Ovary (tissue), 9 donors: Measurements from ENCODE around the gene INPP5E. TPM values are rescaled to one million over a fixed set of nuclear protein-coding genes. Genes with fewer than 3 reads are reported as not detected.

Experiments used
- DNase-seq, 5 donors: peaks; one replicate each; pipeline ENCODE4 v3.0.0-alpha.2; 2019 to 2020
- H3K27ac ChIP-seq, 2 donors: fragments of 200-600 bp; one replicate each; pipeline versions ENCODE4 v1.5.1 to v1.8.0; 2019 to 2022
- H3K27me3 ChIP-seq: fragments of 200-600 bp; one replicate; pipeline ENCODE4 v1.8.0; 2022
- H3K36me3 ChIP-seq: fragments of 200-600 bp; sonication (generic); one replicate; pipeline ENCODE4 v1.5.1; 2019
- H3K4me1 ChIP-seq: one replicate; pipeline ENCODE4 v1.8.1; 2013; ENCODE audit warnings: mild to moderate bottlenecking, moderate library complexity; ENCODE audit not compliant: insufficient read depth
- H3K4me3 ChIP-seq: fragments of 200-600 bp; sonication (generic); one replicate; pipeline ENCODE4 v1.5.1; 2017
- H3K9me3 ChIP-seq, 2 donors: fragments of 200-600 bp in 1 of 2; sonication (generic) in 1 of 2; one replicate each; pipeline versions ENCODE4 v1.5.1 to v1.8.1; 2013 to 2019; ENCODE audit warnings: mild to moderate bottlenecking in 1 of 2, moderate library complexity in 1 of 2
- EP300 ChIP-seq: sonication (generic); formaldehyde crosslinking; IDR thresholded peaks from one replicate; pipeline ENCODE4 v1.6.1; 2017; ENCODE audit warnings: antibody characterized with exemption
- POLR2A ChIP-seq: fragments of 450-650 bp; IDR thresholded peaks from one replicate; pipeline ENCODE4 v1.6.1; 2017; ENCODE audit warnings: antibody characterized with exemption, mild to moderate bottlenecking, moderate library complexity
- WGBS, 3 donors: extraction: QIAGEN DNeasy Blood & Tissue Kit in 1 of 3; methylation state at CpG; one replicate each; pipeline versions ENCODE4 v1.1.5 to v1.1.7; 2013 to 2017; 5-methylcytosine and 5-hydroxymethylcytosine counted together
- intact Hi-C, 4 donors: fragments of 100-400 bp; cut with DNase I; formaldehyde crosslinking; loops; one replicate each; pipeline versions ENCODE4 v1.11.0 to v1.15.1; 2022 to 2023
- polyA plus RNA-seq, 2 donors: library from polyadenylated mRNA; stranded (reverse); fragments of 200-250 nt in 1 of 2; fragments of 350-450 nt in 1 of 2; fragmentation: Illumina TruSeq in 1 of 2; extraction: RNeasy Lipid Tissue Mini Kit (QIAGEN cat#74804) in 1 of 2; gene quantifications; one replicate each; pipeline ENCODE4 v1.2.3, GENCODE V29; 2013 to 2014
- total RNA-seq, 7 donors: library from RNA; depleted of rRNA in 2 of 7; stranded (reverse); fragments of >200 nt in 2 of 7; fragmentation: NEBNext Ultra II Directional in 3 of 7; extraction: Animal tissue kit (Norgen Biotek cat#: 25700) in 3 of 7; gene quantifications; one replicate each; pipeline versions ENCODE4 v1.1.0 to v1.2.4, GENCODE V29; 2016 to 2023
- TF ChIP-seq, protein P1 (sequence below), 3 donors: fragments of 450-650 bp in 2 of 3; fragments of 200-600 bp in 1 of 3; IDR thresholded peaks; one replicate each; pipeline versions ENCODE4 v1.5.1 to v1.8.0; 2016 to 2022; ENCODE audit warnings: antibody characterized with exemption in 3 of 3, mild to moderate bottlenecking in 1 of 3
- donor health status: DM: no; HTN: no; CAD: no; lungs with moderate emphysema.
- donor health status: DM: no; HTN: no; CAD: no.
- donor health status: Bipolar disorder and iron deficiency.
- donor health status: DM: yes; HTN: yes; CAD: no.
- donor health status: DM: no; HTN: no; CAD: no.
- donor health status: DM: yes; HTN: yes; CAD: no.

Gene INPP5E
- total and polyA plus RNA-seq, 9 donors: 3.4 to 18.5 (median 15.0) TPM

DNA sequence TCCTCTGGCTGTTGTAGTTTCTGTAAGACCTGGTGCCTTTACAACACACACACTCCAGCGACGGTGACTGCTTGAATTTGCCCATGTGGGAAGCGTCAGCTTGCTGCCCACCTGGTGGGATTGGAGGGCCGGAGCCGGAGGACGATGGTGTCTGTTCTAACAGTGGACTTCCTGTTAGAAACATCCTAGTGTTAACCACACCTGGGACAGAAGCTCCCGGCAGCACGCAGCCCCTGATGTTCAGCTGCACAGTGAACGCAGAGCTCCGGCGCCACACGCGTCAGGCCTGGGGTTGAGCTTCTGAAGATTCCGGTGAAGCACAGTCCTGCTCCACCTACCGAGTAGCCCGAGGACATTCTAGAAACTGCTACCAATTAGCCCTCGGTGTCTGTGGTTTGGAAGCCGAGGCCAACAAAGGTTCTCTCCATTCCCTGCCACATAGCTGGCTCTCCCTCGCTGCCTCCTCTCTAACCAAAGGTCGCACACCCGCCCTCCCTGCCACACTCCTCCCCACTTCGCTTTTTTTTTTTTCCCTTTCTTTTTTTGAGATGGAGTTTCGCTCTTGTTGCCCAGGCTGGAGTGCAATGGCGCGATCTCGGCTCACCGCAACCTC, 14.8 kb downstream of the INPP5E start:
- no peak overlapping the region for H3K27ac ChIP-seq
- no peaks in the 10 kb centered on the region for H3K27me3 ChIP-seq
- TF ChIP-seq, protein P1, sequence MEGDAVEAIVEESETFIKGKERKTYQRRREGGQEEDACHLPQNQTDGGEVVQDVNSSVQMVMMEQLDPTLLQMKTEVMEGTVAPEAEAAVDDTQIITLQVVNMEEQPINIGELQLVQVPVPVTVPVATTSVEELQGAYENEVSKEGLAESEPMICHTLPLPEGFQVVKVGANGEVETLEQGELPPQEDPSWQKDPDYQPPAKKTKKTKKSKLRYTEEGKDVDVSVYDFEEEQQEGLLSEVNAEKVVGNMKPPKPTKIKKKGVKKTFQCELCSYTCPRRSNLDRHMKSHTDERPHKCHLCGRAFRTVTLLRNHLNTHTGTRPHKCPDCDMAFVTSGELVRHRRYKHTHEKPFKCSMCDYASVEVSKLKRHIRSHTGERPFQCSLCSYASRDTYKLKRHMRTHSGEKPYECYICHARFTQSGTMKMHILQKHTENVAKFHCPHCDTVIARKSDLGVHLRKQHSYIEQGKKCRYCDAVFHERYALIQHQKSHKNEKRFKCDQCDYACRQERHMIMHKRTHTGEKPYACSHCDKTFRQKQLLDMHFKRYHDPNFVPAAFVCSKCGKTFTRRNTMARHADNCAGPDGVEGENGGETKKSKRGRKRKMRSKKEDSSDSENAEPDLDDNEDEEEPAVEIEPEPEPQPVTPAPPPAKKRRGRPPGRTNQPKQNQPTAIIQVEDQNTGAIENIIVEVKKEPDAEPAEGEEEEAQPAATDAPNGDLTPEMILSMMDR (IDR thresholded peaks at IDR 0.05): no peak
- TF ChIP-seq POLR2A (no peak), EP300 (no peak)
- H3K9me3 ChIP-seq: no peaks in the 10 kb centered on the region
- intact Hi-C loops: no loop called here
- 73 to 85% (median 80%) methylated on average over 27 of the region's 27 CpGs for WGBS, 3 donors
- DNase-seq: no peak
- H3K4me3 ChIP-seq: no peak overlapping the region
- H3K36me3 ChIP-seq: no peaks in the 10 kb centered on the region
- no peaks in the 10 kb centered on the region for H3K4me1 ChIP-seq

DNA sequence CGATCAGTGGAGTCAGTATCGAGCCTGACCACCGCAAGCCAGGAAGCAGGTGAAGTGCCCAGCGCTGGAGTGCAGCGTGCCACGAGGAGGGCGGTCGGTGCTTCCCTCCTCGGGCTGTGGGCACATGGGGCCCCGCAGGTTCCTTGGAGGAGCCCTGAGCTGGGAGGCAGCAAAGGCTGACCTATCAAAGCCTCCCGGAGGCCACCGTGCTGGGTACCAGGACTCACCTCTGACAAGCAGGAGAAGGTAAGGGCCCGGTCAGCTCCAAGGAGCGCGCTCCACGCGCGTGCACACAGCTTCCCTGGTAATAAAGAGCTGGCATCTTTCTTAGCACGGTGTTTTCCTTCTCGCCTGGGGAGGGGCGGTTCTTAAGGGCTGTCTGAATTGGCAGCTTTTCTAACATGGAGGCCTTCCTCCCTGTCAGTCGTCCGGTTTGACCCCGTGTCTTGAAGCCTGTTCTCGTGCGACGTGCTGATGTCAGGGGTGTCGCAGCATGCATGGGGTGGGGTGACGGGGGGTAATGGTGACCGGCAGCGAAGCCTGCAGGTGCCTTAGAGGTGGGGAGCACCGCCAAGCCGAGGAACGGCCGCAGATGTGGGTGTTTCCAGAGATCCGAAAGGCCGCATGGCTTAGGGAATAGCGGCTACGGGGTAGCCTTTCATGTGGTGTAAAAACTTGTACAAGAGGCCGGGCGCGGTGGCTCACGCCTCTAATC, 16.1 kb downstream of the INPP5E start:
- WGBS, 3 donors: 89 to 95% (median 93%) methylated on average over 43 of the region's 43 CpGs
- TF ChIP-seq POLR2A: no peak
- TF ChIP-seq EP300: no peak
- no peaks in the 10 kb centered on the region for H3K36me3 ChIP-seq

DNA sequence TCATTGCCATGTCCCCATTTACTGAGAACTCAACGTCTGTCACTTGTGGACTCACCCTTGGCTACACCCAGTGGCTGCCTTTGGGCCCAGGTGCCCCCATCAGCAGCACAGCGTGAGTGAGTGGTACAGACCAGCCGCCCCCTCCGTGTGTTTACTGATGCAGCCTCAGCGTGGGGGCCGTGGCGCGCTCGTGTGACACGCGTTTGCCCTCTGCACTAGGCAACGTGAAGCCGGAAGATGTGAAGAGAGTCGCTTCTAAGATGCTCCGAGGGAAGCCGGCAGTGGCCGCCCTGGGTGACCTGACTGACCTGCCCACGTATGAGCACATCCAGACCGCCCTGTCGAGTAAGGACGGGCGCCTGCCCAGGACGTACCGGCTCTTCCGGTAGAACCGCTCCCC, 16.8 kb downstream of the INPP5E start:
- TF ChIP-seq, protein P1 (IDR thresholded peaks at IDR 0.05): no peak
- TF ChIP-seq EP300: no peak
- no peak for TF ChIP-seq POLR2A
- Histone ChIP-seq H3K4me3 (no peak overlapping the region), H3K27ac (no peak overlapping the region), H3K9me3 (no peaks in the 10 kb centered on the region), H3K36me3 (no peaks in the 10 kb centered on the region), H3K4me1 (no peaks in the 10 kb centered on the region), H3K27me3 (no peaks in the 10 kb centered on the region)
- WGBS, 3 donors: 89 to 92% (median 89%) methylated on average over 26 of the region's 26 CpGs
- intact Hi-C loops: no loop called here
- DNase-seq: no peak

More for the DNA sequence above, 16.1 kb downstream of the INPP5E start:
- Histone ChIP-seq H3K9me3 (no peaks in the 10 kb centered on the region), H3K4me3 (no peak overlapping the region), H3K27ac (no peak overlapping the region), H3K4me1 (no peaks in the 10 kb centered on the region), H3K27me3 (no peaks in the 10 kb centered on the region)
- intact Hi-C loops: no loop called here
- DNase-seq: no peak

DNA sequence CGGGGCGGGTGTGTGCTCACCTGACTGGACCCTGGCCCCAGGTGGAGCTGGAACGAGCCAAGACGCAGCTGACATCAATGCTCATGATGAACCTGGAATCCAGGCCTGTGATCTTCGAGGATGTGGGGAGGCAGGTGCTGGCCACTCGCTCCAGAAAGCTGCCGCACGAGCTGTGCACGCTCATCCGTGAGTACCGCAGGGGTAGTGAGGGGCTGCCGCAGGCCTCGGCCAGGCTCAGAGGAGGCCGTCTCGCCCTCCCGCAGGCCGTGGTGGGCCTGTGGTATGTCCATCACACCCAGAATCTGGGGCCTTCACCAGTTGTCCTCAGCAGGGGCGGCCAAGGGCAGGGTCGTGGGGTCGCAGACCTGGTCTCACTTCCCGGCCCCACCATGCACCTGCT, 17.9 kb downstream of the INPP5E start:
- H3K27me3 ChIP-seq: no peaks in the 10 kb centered on the region
- no peak overlapping the region for H3K4me3 ChIP-seq
- no peak for DNase-seq
- WGBS, 3 donors: 86 to 91% (median 89%) methylated on average over 21 of the region's 21 CpGs
- no peaks in the 10 kb centered on the region for H3K4me1 ChIP-seq
- no peak overlapping the region for H3K27ac ChIP-seq
- intact Hi-C loops: no loop called here
- TF ChIP-seq EP300 (no peak), POLR2A (no peak)
- TF ChIP-seq, protein P1 (IDR thresholded peaks at IDR 0.05): no peak
- H3K36me3 ChIP-seq: no peaks in the 10 kb centered on the region
- no peaks in the 10 kb centered on the region for H3K9me3 ChIP-seq

DNA sequence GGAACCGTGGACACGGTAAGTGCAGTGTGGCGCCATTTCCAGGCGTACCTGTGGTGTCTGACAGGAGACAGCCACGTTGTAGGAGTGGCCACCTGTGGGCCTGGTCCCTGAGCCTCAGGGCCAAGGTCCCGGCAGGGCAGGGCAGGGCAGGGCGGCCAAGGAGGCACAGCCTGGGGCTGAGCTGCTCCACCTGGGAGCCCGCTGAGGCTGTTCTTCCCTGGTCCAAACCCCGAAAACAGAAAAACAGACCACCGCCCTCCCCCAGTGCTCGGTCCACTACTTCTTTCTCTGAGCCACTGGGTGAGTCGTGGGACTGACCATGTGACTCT, 20.6 kb downstream of the INPP5E start:
- no peak for DNase-seq
- Histone ChIP-seq H3K27me3 (no peaks in the 10 kb centered on the region), H3K9me3 (no peaks in the 10 kb centered on the region), H3K4me1 (no peaks in the 10 kb centered on the region), H3K27ac (no peak overlapping the region), H3K36me3 (no peaks in the 10 kb centered on the region), H3K4me3 (no peak overlapping the region)
- 86 to 91% (median 88%) methylated on average over 11 to 12 of the region's 12 CpGs for WGBS, 3 donors
- no peak for TF ChIP-seq EP300
- TF ChIP-seq, protein P1 (IDR thresholded peaks at IDR 0.05): no peak
- no peak for TF ChIP-seq POLR2A
- intact Hi-C loops: no loop called here
